GM19023 (cell line): ENCODE data around the gene ABCA3.

Experiments used
- ATAC-seq: cut with Tn5 transposase; IDR thresholded peaks from one replicate; pipeline ENCODE4 v1.9.1; 2021; ENCODE audit warnings: mild to moderate bottlenecking, moderate library complexity; ENCODE audit not compliant: unreplicated experiment

ABCA3 gene

DNA sequence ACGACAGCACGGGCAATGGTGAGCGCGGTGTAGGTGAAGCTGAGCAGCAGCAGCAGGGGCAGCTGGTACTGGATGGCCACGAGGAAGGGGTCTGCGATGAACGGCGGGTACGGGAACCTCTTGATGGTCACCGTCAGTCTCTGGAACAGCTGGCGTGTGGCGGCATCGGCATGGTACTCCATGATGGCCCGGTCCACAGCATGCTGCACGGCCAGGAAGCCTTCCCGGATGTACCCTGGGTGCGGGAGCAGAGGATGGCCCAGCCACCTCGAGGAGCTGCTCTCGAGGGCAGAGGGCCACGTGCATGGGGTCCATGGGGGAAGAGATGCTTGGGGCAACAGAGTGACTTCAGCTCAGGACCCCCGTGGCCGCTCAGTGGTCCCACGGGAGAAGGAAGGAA is 20.9 kb downstream of the ABCA3 start:
- no peak for ATAC-seq

DNA sequence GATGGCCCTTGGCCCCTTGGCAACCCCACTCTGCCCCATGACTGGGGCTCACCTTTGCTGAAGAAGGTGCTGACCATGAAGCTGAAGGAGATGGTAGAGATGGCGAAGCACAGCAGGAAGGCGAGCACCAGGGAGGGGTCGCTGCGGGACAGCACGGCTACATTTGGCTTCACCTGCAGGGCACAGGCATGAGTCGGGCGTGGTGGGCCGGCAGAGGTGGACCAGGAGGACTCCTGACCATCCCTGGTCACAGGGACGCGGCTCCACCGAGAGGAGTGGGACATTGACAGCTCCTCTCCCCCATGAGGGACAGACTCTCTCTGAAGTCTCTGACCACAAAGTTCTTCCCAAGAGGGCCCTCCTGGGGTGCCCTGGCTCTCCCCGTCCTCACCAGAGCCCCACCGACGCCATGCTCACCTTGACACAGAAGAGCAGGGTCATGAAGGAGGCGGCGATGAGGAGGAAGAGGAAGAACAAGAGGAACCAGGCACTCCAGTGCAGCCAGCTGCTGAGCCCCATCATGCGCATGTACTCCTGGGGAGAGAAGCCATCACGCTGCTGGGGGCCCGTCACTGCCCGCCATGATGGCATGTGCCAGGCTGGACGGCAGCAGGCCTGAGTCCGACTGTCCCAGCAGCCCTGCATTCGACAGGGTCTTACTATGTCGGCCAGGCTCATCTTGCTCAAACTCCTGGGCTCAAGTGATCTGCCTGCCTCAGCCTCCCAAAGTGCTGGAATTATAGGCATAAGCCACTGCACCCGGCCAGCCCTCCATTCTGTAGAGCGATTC is 23.1 kb downstream of the ABCA3 start:
- ATAC-seq: no peak

DNA sequence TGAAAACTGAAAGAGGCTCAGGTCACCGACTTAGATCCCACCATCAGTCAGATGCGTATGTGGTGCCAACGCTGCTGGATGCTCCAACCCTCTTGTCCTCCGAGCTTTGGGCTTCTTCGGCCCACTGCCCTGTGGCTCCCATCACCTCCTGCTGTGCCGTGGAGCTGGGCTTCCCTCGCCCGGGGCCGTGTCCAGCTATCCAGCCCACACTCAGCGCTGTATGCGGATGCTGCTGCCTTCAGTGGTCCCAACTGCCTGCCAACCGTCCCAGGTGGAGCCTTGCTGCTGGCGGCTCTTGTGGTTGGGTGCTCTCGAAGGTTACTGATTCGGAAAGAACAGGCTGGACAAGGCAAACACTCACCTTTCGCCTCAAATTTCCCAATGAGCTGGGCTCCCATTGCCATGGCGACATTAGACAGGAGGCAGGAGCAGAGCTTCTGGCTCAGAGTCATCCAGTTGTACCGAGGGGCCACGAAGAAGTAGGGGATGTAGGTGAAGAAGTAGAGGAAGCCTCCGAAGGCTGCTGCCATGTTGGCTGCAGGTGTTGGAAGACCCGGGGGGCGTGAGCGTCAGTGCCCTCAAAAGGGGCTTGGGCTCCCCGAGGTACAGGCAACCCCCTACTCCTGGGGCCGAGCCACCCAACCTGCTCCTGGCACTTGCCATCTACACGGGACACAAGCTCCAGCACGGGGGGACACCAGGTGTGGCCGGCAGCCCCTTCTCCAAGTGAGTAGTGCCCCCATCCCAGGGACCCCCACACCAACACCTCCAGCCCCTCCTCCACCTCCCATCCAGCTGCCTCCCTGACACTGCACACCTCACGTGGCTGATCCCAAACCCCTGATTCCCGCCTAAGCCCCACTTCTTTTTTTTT is 32.2 kb downstream of the ABCA3 start:
- no peak for ATAC-seq

DNA sequence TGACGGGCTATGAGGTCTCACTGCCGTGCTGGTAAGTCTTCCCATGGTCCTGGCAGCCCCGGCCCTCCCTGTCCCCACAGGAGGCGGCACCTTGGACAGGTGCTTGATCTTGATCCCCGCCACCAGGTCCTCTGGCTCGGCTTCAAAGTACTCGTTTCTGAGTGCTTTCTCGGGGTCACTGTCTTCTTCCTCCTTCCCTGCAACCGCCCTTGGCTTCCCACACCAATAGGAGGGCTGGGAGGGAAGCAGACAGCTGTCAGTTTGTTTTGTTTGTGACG is 40.7 kb downstream of the ABCA3 start:
- ATAC-seq: no peak

DNA sequence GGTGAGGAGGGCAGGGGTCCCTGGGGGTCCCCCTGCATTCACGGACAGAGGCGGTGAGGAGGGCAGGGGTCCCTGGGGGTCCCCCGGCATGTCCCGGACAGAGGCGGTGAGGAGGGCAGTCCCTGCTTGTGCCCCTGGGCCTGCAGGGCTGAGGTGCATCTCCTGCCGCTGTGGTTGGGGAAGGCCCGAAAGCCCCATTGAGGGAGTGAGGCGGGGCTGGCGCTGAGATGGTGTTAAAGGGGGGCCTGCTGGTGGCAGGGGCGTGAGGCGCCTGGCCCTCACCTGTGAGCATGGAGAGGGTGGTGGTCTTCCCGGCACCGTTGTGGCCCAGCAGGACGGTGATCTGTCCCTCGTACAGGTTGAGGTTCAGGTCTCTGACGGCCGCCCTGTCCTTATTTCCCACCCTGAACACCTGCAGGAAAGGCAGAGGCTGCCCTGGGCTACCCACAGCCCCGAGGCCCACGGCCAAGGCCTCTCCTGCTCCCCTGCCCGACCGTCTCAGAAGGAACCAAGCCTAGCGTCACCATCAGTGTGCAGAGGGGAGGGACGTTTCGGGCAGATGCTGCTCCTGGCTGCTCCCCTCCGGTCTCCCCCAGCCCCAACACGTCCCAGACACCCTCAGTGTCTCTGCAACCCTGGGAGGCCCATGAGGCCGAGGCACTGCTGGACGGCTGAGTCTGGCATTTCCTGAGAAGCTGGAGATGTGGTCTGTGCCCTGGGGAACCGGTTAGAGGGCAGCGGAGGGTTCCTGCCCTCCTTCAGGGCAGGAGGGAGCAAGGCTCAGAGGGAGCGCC is 41.2 kb downstream of the ABCA3 start:
- no peak for ATAC-seq

DNA sequence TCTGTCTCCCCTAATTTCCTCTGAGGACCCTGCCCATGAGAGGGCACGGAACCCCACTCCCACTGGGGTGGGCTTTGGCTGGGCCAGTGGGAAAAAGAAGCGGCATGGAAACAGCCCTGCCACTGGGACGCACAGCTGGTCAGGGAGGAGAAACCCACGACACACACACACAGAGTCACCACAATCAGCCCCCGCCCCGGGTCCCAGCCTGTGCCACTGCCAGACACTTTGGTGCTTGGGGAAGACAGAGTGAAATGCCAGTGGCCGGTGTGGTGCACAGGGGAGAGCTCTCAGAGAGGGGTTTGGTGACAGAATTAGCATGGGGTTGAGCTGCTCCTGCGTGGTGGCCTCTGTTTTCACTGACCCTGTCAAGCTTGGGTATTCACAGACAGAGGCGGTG is 41.9 kb downstream of the ABCA3 start:
- no peak for ATAC-seq

DNA sequence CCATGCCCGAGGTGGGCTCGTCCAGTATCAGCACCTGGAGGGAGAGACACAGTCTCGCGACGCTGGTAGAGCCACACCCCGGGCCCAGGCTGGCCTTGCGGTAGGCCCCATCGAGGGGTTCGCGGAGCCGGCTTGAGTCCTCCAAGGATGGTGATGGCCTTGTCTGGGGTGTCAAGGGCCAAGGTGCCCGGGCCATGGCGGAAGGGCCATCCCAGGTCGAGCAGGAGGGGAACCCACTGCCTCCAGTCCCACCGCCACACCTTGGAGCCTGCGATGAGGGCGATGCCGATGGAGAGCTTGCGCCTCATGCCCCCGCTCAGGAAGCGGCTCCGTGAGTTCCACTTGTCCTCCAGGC is 43.0 kb downstream of the ABCA3 start:
- no peak for ATAC-seq

DNA sequence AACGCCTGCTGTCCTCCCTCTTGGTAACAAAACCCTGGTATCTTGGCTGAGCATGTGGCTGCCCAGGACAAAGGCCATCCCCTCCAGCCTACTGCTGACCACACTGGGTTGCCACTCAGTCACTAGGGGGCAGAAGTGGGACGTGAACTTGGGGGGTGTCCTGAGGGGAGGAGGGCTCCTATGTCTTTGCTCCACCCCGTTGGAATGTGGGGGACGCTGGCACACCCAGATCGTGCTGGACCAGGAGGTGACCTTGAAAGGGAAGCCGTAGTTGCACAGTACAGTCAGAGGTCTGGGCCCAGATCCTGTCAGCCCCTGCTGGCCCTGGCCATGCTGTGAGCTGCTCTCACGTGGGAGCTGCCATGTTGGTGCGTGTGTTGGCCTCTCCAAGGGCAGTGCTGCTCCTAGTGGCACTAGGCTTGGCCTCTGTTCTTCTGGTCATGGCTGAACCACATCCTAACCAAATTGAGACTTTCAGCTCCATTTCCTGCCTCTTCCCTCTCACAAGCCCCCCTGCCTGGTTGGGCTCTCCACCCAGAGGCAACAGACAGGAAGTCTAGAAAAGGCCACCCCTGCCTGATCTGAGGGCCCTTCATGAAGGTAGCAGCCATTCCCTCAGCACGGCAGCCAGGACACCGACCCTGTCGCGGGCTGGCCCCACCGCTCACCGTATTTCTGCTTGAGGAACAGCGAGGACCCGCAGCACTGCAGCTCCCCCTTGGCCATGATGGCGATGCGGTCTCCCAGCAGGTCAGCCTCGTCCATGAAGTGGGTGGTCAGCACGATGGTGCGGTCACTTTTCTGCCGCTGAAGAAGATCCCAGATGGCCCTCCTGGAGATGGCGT is 43.6 kb downstream of the ABCA3 start:
- no peak for ATAC-seq

DNA sequence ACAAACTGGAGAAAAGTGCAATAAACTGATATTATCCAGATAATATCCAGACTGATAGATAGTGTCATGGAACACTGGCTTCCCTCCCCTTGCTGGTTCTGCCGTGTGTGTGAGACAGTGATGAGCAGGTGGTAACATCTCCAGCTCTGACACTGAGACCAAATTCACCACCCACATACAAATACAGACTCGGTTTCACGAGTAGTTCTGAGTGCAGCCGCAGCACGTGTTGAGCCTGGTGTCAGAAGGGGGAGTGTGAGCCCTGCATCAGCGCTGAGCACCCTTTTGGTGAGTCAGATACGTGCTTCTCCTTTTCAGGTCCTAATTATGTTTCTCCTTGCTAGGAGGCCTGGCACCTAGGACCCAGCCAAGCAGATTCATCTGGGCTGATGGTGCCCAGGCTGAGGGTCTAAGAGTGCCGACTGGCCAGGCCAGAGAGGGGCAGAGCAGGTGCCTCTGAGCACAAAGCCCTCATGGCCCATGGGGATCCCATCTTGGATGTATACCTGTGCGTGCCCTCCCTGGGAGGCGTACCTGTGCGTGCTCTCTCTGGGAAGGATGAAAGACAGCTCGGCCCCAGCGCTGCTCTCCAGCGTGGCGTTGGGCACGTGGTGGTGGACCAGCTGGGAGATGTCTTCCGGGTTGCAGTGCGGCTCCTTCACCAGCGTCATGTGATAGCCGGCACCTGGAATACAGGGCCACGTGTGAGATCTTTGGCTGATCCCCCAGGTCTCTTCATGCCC is 45.3 kb downstream of the ABCA3 start:
- peak; percentile 58 for ATAC-seq

DNA sequence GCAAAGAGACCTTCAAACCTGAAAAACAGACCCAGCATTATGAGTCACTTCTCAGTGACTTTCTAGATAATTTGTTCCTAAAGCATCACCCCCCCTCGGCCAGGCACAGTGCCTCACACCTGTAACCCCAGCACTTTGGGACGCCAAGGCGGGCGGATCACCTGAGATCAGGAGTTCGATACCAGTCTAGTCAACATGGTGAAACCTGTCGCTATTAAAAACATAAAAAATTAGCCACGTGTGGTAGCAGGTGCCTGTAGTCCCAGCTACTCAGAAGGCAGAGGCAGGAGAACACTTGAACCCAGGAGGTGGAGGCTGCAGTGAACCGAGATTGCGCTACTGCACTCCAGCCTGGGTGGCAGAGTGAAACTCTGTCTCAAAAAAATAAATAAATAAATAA is 48.3 kb downstream of the ABCA3 start:
- no peak for ATAC-seq

DNA sequence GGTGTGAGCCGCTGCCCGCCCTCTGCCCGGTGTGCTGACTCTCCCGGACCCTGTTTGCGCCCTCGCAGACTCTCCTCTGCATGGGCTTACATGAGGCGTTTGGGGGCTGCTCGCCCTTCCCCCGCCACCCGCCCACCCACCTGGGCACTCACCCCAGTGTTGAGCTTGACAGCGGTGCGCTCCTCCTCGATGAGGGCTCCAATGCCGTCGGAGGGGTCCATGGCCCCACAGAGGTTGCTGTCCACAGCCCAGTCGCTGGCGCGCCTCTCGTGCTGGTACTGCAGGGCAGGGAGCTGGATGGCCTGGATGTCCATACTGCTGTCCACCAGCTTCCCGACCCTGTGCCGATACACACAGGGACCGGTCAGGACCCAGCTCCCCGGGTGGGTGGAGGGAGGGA is 51.2 kb downstream of the ABCA3 start:
- no peak for ATAC-seq

DNA sequence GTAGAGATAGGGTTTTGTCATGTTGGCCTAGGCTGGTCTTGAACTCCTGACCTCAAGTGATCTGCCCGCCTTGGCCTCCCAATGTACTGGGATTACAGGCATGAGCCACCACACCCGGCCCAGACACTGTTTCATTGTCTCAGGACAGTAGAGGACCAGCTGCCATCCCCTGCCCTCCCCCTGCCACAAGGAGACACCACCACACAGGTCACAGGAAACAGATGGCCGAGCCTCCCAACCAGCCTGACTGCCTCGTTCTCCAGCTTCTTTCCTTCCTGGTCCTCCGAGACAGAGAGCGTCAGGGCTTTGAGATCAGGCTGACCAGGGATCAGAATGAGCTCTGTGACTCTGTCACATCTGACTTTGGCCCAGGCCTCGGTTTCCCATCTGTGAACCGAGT is 51.8 kb downstream of the ABCA3 start:
- ATAC-seq: no peak

DNA sequence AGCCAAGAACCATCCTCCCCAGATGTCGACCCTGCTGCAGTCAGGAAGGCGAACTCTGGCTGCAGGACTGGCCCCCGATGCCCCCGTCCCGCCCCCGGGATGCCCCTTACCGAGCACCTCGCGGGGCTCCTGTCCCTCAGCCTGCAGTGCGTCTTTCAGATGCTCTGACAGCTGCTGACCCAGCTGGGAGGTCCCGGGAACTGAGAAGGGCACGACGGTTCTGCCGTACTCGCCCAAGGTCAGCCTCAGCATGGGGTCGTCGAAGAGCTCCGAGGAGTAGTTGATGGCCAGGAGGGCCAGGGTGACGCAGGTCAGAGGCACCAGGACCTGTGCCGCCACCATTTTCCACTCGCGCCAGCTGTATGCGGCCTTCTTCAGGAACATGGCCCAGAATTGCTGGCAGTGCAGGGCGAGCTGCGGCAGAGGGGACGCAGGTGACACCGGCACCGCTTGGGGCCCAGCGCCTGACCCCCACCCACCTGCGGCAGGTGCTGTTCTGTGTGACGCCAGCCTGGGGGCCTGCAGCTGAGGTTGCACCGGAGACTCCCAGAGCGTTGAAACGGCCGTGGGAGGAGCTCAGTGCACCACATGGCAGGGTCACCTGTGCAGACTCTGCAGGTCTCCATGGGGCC is 52.5 kb downstream of the ABCA3 start:
- no peak for ATAC-seq

DNA sequence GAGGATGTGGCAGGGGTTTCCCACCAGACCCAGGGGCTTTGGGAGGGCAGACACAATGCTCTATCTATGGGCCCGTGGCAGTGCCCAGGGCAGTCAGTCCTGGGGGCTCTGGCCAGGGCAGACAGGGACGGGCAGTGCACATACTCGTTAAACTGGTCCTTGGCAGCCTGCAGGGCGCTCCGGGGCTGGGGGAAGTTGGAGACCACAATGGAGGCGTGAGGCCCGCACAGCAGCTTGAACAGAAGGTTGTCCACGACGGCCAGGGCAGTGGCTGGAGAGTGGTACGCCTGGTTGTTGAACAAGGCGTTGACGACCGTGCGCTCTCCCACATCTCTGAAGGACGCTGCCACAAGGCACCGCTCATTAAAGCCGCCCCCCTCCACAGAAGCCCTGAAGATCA is 54.0 kb downstream of the ABCA3 start:
- no peak for ATAC-seq

DNA sequence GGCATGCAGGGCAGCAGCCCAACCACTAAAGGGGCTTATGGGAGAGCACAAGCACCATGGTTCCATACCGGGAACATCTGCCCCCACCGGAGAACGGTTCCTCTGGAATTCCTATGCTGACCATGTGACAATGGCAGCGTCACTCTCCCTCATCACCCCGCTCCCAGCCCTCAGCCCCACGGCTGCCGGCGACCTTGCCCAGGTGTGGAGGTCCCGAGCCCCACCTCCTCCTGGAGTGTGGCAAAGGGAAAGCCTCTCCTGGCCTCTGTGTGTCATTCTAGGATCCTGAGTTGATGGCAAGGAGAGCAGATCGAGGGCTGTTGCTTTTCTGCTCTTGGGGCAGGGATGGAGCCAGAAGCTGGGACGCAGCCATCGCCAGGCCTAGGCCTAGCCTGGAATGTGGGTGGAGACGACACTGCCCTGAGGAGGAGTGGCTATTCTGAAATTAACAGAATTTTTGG is 54.8 kb downstream of the ABCA3 start:
- no peak for ATAC-seq

DNA sequence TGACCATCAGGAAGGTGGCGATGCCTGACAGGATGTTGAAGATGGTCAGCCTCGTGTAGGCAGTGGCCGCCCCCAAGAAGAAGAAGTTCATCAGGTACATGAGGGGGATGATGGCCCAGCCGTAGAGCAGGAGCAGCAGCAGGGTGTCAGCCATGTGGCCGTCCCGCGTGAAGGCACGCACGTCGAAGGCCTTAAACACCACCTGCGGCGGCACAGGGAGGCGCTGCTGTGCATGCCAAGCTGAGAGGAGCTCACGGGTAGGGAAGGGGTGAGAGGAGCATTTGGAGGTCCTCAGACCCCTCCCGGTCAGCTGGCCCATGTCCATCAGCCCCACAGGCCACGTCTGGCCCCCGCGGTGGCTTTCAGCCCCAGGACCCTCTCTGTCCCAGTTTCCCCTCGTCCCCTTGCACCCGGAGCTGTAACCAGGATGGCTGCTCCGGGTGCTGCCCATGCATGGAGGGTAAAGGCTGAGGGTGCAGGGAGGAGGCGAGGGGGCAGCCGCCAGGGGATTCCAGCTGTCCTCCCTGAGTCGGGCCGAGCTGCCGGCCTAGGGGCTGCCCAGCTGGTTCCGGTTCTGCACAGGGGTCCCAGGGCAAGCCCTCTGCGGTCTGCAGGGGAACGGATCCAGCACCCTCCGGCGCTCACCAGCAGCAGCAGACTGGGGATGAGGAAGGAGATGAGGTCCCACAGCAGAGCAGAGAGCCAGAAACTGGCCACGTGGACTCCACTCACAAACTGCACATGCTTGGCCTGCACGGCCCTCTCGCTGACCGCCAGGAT is 55.5 kb downstream of the ABCA3 start:
- ATAC-seq: no peak

DNA sequence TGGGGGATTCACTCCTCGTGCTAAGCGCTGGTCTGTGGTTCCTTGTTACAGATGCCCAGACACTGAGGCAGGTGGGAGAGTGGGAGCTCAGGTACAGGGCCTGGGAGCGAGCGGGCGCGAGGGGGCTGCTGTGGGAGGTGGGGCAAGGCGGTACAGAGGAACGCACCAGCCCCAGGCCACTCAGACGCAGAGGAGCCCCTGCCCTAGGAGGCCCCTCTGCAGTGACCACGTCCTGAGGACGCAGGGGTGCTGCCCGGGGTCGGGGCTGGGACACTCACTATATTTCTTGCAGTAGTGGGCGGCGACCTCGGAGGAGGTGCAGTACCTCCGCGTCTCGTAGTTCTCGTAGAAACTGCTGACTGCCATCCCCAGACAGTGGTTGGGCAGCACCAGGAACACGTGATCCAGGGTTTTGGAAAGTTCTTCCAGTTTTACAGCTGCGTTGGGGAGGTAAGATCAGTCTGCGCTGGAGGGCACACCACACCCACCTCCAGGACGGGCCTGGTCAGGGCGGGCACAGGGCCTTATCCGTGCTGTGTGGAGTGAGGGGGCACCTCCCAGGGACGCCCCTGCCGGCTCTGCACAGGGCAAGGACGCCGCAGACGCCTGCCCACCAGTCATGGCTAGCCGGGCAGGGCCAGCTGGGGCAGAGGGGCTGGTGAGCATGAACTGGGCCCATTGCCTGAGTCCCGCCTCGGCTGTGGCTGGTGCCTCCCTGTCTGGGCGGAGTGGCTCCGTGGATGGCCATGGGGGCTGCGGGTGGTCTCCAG is 56.3 kb downstream of the ABCA3 start:
- no peak for ATAC-seq
